Thyroid gland (tissue), 4 donors: ENCODE data around the gene ZNF302.

Source experiments
- POLR2A ChIP-seq, 2 donors: fragments of 450-650 bp; IDR thresholded peaks; one replicate each; pipeline ENCODE4 v1.6.1; 2017; ENCODE audit warnings: antibody characterized with exemption in 2 of 2, mild to moderate bottlenecking in 2 of 2, moderate library complexity in 1 of 2
- TF ChIP-seq, protein P1 (sequence below), 6 experiments: fragments of 200-600 bp in 3 of 6; fragments of 450-650 bp in 3 of 6; sonication (generic) in 3 of 6; IDR thresholded peaks; one replicate each; pipeline ENCODE4 v1.5.1; 2016 to 2019; ENCODE audit warnings: antibody characterized with exemption in 6 of 6, mild to moderate bottlenecking in 2 of 6, inconsistent platforms in 1 of 6, moderate library complexity in 1 of 6

DNA sequence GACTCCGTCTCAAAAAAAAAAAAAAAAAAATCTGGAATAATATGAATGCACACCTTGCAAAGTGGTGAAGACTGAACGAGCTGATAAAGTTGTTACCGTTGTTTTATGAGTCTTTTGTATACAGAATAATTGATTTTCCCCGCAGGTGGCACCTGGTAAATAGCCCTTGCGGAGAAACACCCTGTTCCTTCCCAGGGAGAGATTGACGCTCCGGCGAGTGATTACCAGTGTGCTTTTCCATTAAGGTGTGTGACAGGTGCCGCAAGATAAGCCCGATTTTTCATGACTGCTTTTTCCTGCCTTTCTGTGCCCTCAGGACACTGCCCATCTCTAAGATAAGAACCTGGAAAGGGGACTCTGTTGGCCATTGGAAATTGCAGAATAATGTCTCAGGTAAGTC lies 943 bp downstream of the ZNF302 start:
- TF ChIP-seq, protein P1, sequence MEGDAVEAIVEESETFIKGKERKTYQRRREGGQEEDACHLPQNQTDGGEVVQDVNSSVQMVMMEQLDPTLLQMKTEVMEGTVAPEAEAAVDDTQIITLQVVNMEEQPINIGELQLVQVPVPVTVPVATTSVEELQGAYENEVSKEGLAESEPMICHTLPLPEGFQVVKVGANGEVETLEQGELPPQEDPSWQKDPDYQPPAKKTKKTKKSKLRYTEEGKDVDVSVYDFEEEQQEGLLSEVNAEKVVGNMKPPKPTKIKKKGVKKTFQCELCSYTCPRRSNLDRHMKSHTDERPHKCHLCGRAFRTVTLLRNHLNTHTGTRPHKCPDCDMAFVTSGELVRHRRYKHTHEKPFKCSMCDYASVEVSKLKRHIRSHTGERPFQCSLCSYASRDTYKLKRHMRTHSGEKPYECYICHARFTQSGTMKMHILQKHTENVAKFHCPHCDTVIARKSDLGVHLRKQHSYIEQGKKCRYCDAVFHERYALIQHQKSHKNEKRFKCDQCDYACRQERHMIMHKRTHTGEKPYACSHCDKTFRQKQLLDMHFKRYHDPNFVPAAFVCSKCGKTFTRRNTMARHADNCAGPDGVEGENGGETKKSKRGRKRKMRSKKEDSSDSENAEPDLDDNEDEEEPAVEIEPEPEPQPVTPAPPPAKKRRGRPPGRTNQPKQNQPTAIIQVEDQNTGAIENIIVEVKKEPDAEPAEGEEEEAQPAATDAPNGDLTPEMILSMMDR (IDR thresholded peaks at IDR 0.05) = no peak
- TF ChIP-seq POLR2A (IDR thresholded peaks at IDR 0.05) = no peak
